Kidney tubule cell (primary cell): ENCODE measurements around the gene PHACTR1.
A peak's percentile ranks its signal among the peaks of the same experiment; 100 is the strongest.

Experiments used
- DNase-seq: peaks from one replicate; pipeline ENCODE4 v3.0.0-alpha.2; 2018; ENCODE audit warnings: low spot score

Gene PHACTR1

DNA sequence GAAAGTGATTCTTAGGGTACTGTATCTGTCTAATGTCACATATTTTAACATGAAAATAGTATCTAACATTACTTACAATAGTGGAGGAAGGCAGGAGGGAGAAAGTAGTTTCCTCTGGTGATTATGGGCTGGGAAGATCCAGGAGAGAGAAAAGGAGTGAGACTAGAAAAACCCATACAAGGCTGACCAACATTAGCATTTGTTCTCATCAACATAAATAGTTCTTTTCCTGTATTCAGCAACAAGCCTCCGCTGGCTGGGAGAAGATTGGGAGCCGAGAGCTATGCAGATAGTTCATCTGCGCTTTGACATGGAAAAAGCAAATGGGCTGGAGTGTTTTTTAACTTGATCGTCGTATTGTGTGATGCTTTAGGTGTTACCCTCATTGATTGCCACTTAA lies 239.4 kb downstream of the PHACTR1 start:
- DNase-seq, result no peak

DNA sequence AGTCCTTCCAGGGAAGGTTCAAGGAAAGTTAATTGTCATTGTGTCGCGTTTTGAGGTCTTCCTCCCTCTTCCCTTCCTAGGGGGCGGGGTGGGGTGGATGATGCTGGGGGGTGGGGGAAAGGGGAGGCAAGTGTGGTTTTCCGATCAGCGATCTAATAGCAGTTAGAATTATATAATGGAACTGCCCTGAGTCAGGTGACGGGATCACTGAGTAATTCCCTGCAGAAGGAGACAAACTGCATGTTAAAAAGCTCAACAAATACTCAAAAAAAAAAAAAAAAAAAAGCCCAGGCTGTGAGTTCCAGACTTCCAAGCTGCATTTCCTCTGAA lies 240.4 kb downstream of the PHACTR1 start:
- DNase-seq, result no peak

DNA sequence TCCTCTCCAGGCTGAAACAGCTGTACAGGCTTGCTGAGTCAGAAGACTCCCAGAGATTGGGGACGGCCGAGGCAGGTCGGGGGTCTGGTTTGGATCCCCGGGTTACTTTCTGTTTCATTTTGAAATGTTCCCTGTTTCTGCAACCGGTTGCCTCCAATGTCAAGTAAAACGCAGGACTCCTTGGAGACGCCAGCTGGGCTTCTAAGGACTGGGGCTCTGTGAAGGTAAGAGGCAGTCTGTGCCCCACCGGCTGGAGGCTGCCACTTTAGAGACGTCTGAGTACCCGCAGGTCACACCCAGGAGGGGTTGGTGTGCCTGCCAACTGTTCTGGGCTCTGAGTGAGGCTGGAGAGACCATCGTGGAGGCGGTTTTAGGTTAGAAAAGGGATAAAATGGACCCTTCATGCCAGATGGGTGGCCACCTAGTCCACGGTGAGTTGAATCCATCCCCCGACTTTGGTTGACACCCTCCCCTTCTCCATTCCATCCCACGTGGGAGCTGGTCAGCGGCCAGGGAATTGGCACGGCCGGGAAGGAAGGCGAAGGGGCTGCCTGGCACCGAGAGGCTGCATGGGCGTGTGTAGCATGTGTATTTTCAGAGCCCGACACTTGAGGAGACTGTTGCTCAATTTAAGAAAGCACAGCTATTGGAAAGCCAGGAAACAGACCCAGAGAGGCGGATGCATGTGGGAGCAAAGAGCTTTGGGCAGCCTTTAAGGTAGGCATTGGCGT lies 240.9 kb downstream of the PHACTR1 start:
- DNase-seq, result peak; percentile 59

DNA sequence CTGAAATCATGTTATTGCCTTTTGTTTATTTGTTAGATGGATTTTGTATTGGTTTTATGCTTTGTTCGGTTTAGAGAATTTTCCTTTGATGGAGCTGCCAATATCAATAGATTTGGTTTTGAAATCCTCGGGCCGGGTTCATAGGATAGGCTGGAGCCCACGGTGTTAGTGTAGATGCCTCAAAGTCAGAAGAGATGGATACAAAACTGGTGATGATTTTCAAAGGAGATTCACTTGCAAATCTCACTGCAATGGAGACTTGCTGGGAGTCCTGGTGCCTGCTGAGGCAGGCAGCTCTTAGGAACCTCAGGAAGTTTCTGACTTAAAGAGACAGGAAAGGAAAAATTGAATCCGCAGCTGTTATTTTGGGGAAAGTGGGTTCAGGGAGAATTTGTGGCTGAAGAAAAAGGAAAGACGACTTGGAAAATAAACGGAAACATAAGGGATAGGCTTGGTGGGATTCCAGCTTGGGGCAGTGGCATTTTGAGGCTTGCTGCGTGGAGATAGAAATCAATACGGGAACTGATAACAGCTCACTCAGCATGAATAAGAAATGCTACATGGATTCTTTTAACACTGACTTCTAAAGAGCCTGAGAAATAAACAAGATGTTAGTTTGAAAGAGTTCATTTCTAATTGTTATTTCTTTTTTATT lies 241.6 kb downstream of the PHACTR1 start:
- peak; percentile 20 for DNase-seq

DNA sequence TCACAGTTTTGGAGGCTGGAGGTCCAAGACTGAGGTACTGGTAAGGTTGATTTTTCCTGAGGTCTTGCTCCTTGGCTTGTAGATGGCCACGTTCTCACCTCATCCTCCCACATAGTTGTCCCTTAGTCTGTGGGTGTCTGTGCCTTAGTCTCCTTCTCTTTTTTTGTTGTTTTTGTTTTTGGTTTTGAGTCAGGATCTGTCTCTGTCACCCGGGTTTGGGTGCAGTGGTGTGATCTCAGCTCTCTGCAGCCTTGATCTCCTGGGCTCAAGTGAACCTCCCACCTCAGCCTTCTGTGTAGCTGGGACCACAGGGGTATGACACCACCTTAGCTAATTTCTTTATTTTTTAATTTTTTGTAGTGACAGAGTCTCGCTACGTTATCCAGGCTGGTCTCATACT lies 245.2 kb downstream of the PHACTR1 start:
- DNase-seq, result no peak

DNA sequence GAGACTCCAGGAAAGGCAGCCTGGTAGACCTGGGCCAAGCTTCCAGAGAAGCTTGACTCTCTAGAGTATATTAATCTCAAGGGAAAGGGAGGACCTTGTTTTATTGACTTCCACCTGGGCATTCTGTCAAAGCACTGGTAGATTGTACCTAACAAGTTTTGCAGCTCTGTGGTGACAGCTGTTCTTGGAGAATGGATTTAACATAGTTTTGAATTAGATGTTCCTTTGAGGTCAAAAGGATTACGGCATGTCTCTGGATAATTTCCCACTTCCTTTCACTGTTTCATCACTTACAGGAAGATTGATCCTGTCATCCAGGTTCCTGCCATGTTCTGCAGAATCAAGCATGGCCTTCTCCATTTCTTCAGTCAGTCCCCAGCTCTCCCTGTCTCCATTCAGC lies 246.0 kb downstream of the PHACTR1 start:
- DNase-seq, result no peak

DNA sequence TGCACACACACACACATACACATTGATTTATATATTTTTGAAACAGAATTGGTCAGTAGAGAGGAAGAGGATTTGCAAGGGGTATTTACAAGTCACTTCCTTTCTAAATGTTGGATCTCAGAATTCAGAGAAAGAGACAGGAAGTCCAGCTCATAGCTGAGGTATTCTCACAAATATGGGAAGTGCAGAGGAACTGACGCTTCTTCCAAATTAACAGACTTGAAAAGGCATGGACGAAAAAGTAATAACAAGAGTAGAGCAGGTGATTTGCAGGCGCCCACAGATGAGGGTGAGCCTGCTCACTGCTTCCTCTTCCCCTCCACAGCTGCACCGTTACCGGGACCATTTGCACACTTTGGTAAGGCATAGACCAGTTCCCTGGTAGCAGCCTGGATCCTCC lies 246.4 kb downstream of the PHACTR1 start:
- DNase-seq, result peak; percentile 39

DNA sequence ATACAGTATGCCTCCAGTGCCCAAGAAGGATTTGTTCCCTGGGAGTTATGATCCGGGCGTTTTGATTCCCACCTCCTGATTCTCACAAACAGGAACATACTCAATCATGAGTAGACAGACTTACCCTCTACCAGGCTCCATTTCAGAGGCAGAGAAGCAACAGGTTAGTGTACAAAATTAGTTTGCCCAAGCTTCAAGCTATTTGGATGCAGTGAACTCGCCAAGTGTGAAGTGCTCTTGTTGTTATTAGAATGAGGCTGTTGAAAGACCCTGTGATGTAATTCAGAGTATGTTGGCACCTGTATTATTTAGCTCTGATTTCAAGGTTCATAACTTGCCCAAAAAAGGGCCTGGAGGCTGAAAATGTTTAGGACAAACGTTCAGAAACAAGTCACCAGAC lies 247.0 kb downstream of the PHACTR1 start:
- no peak for DNase-seq

DNA sequence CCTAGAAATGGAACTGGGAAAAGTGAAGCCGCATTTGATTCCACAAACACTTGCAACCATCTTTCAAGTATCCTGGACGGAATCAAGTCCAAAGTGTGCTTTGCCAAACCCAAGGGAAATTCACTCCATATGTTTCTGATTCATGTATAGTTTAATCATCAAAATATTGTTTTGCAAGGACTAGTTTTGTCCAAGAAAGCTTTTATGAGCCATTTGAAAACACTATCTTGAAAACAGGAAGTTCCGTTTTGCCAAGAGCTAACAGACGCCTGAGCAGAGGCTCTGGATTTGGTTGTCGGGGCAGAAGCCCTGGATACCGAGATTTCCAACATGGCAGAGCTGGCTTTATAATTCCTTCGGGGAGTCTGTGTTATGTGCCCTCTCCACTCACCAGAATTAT lies 251.1 kb downstream of the PHACTR1 start:
- DNase-seq, result no peak

DNA sequence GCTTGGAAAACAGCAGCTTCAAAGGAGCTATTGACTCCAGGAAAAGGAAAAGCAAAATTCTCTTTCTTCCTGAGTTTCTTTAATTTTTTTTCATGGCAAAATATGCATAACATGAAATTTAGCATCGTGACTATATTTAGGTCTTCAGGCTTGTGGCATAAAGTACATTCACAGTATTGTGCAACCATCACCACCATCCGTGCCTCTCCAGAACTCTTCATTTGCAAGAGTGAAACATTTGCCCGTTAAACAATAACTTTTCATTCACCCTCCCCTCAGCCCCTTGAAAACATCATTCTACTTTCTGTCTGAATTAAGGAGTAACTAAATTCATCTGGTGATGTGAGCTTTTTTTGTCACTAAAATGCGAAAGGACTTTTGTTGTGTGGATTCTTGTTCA lies 251.7 kb downstream of the PHACTR1 start:
- DNase-seq, result no peak

DNA sequence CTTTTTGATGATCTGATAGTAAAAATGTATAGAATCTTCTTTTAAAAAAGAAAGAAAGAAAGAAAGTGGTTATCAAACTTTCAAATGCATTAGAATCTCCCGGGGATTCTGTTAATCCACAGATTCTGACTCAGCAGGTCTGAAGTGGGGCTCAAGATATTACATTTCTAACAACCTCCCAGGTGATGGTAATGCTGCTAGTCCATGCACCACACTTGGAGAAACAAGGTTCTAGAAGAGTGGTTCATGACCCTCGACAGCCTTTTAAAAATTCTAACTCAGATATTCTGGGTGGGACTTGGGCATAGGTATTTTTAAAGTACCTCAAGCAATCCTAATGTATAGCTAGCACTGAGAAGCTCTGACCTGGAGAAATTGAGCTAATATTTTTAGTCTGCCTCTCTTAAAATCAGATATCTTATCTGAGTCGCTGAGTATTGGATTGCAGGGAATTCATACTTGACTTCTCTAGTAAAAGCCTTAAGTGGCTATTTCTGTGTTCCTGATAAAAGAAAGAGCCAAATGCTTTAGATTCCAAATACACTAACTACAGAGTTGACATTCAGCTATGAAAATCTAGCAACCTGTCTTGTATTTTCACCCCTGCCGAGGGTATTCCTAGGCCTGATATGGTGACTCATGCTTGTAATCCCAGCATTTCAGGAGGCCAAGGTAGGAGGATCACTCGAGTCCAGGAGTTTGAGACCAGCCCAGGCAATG lies 252.4 kb downstream of the PHACTR1 start:
- DNase-seq, result no peak

DNA sequence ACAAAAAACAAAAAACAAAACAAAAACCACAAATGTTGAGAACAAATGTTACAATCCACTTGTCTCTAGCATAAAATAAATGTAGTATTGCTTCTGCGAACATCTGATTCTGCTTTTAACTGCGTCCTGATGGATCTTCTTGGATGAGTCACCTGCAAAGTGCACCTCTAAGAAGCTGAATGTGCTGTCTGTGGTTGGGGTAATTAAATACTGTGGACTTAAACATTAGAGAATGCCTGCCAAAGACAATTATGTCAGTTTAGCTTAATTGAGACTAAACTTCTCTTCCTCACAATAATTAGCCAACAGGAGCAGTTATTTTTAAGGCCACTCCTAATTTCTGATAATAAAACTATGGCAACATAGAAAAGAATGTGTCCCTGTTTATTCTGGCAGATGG lies 253.4 kb downstream of the PHACTR1 start:
- DNase-seq, result no peak

DNA sequence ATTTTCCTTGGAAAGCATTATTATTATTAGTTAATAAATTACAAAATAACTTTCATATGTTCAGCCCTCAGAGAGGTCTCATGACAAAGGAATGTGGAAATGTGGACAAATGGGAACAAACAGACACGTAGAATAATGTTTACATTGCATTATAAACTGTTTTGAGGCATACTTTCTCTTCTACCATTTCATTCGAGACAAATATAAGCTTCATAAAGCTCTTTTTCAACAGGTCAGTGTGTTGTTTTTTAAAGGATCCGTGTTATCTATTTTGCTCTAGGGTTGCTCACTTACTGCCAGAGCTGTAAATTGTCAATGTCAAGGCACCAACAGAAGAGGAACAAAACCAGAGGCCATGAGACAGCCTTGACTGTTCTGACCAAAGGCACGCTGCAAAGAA lies 256.8 kb downstream of the PHACTR1 start:
- peak; percentile 47 for DNase-seq

DNA sequence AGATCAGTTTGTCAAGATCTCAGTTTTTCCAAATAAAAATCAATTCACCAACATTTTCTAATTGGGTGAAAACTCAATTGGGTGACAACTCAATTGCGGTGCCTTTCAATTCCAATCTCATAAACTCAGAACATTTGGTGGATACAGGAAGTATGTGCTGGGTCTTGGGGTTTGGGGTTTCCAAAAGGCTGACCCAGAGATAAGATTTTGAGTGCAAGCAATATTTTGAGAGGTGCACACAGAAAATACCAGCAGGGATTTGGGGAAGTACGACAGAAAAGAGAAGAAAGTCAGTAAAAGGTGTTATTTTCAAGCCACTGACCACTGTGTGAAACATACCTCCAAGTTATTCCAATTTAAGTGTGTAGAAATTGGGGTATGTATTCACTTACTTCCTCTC lies 258.0 kb downstream of the PHACTR1 start:
- DNase-seq, result no peak

DNA sequence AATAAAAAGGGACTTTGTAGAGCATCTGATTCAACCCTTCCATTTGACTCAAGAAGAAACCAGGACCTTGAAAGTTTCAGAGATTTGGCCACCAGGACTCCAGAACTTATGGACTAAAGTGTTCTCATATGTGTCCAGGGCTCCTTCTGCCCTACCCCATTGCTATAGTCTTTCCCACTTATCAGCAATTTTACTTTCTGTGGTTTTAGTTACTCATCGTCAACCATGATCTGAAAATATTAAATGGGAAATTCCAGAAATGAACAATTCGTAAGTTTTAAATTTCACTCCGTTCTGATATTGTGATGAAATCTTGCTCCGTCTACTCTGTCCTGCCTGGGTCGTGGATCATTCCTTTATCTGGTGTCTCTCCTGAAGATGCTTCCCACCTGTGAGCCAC lies 259.8 kb downstream of the PHACTR1 start:
- DNase-seq, result no peak

DNA sequence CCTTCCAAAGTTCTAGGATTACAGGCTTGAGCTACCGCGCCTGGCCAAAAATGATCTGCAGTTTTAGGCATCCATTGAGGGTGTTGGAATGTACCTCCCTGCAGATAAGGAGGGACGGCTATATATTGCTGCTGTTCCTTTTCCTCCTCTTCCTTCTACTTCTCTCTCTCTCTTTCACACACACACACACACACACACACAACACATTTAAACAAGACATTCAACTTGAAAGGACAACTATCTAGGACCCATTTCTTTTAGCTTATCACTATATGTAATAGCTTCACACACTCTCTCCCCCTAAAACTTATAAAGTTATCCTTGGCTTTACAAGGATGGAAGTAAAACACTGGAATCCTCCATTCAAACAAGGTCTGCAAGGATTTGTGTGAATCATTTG lies 260.6 kb downstream of the PHACTR1 start:
- DNase-seq, result no peak

DNA sequence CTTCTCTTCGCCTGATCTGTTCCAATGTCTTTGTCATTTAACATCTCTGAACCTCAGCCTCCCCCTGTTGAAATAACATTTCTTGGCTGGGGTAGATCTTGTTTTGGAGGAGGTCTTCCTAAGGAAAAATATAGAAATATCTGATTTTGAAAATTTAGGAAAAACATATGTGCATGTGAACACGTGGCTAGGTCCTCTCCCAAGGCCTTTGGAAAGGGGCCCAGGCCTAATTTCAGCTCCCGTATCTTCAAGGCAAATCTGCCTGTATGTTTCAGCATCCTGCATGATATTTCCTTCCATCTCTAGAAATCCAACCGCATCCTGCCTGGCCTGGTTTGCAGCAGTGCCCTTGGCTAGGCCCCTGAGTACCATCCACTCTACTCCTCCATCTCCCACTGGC lies 261.2 kb downstream of the PHACTR1 start:
- no peak for DNase-seq

DNA sequence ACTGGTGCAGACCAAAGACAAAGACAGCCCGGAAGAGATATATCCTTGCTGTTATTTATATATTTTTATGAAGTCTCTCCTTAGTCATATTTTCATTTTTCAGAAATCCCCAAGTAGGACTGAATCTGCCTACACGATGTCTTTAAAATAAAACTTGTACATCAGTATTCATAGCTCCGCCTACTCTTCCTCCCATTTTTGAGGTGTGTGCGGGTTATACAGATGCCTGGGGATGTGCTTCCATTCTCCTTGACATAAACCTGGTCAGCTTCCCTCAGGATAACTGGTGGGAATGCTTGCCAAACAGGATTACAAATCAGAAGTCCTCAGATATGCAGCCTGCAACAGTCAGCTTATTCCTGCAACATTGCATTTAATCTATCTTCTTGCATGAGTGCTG lies 264.2 kb downstream of the PHACTR1 start:
- DNase-seq, result no peak

DNA sequence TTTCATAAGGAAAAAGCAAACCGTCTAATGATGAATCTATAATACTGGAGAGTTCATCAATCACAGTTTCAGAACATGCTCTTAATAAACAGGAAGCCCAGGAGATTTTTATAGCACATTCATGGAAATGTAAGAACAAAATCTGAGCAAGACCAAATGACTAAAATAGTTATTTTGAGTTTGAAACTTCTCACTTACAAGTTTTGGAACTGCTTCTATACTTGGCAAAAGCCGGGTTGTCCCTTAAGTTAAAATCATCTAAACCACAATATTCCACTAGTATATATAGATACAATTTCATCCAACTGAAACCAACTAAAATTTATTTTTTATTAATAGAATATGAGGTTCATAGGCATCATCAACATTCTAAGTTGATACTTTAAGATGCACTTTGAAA lies 268.2 kb downstream of the PHACTR1 start:
- no peak for DNase-seq

DNA sequence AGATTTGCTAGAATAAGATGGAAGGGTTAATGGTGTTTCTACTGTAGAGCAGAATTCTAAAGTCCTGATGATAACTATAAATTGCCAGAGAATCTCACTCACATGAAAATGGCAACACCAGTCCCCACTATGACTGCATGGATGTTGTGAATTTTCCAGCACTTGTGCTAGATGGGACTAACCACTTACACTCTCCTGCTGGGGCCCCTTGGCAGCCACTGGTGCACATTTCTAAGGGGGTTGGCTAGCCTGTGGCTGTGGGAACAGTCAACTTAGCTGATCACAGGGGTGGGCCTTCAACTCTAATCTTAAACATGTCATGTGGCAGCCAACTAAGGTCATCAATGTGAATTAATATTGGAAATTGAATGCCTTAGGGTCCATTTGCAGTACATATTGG lies 271.2 kb downstream of the PHACTR1 start:
- DNase-seq, result no peak

DNA sequence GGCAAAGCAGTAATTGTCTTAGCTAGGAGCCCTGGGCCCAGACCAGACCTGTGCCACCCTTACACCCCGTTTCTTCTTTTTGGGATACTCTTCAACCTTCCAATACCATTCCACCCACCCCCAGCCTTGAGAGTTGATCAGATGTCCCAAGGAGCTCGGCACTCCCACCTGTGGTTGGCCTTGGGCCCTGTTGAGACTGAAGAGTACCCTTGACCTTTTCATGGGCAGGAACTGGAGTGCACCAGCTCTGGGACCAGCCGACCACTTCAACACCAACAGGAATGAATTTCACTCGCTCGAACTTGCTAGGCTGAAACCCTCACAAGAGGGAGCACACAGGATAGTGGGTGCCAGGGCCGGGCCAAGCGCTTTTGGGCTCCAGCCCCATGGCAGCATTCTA lies 273.6 kb downstream of the PHACTR1 start:
- no peak for DNase-seq

DNA sequence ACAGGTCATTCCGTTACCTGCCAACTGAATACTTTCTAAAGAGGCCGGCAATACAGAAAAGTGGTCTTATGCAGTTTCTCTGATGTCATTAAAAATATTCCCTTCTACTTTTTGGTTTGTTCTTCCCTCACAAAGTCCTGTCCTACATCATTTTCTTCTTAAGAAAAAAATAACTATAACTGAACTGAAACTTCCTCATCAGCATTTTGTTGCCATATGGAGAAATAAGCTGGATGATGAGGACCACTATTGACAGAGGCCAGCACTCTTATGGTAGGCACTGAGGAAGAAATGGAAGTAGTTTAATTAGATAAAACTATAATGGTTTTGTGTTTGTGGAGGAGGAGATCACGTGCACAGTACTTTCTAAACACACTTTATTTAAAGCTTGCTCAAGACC lies 274.9 kb downstream of the PHACTR1 start:
- no peak for DNase-seq

DNA sequence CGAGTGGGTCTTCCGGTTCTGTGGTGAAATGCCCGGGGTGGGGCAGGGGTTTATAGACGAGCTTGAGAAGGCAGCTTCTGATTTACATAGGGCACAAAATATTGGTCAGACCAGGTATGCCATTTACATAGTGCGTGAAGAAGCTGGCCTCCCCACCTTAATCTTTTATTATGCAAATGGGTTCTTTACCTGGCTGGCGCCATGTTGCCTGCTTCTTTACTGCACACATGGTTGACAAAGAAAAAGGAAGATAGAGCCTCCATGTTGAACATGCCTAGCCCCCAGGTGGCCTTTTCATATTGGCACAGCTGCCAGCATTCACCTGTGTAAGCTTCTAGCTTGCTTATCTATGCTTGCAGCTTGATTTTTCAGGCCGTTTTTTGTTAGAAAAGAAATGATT lies 276.2 kb downstream of the PHACTR1 start:
- no peak for DNase-seq
